GM12865 (cell line): ENCODE measurements around the gene MBOAT1.
"Not testable (repeated sequence)": the region's sequence is repeated elsewhere in the genome, so short reads cannot be mapped to it uniquely, and the experiment has no call there.

ENCODE experiments used
- DNase-seq: peaks from one replicate; pipeline ENCODE4 v3.0.0; 2010; ENCODE audit warnings: low read depth
- H3K4me3 ChIP-seq: 2 replicates; pipeline ENCODE4 v1.5.1; 2011; ENCODE audit warnings: mild to moderate bottlenecking, low read depth, low read length, control low read depth
- TF ChIP-seq, protein P1 (sequence below): IDR thresholded peaks from 2 replicates; pipeline ENCODE4 v1.5.1; 2011; ENCODE audit warnings: low read length, control low read depth, low read depth, inconsistent platforms; ENCODE audit not compliant: insufficient read depth; ENCODE audit errors: missing control alignments

Gene MBOAT1

DNA sequence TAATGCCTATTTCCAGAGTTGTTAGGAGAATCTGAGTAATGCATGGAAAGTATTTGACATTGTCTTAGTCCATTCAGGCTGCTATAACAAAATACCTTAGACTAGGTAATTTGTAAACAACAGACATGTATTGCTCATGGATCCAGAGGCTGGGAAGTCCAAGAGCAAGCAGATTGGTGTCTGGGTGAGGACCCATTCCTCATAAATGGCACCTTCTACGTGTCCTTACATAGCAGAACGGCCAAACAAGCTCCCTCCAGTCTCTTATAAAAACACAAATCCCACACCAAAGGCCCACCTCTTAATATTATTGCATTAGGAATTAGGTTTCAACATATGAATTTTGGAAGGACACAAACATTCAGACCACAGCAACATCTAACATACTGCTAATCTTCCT is 30.2 kb downstream of the MBOAT1 start:
- TF ChIP-seq, protein P1, sequence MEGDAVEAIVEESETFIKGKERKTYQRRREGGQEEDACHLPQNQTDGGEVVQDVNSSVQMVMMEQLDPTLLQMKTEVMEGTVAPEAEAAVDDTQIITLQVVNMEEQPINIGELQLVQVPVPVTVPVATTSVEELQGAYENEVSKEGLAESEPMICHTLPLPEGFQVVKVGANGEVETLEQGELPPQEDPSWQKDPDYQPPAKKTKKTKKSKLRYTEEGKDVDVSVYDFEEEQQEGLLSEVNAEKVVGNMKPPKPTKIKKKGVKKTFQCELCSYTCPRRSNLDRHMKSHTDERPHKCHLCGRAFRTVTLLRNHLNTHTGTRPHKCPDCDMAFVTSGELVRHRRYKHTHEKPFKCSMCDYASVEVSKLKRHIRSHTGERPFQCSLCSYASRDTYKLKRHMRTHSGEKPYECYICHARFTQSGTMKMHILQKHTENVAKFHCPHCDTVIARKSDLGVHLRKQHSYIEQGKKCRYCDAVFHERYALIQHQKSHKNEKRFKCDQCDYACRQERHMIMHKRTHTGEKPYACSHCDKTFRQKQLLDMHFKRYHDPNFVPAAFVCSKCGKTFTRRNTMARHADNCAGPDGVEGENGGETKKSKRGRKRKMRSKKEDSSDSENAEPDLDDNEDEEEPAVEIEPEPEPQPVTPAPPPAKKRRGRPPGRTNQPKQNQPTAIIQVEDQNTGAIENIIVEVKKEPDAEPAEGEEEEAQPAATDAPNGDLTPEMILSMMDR: no peak
- DNase-seq: no peak
- no peak overlapping the region for H3K4me3 ChIP-seq

DNA sequence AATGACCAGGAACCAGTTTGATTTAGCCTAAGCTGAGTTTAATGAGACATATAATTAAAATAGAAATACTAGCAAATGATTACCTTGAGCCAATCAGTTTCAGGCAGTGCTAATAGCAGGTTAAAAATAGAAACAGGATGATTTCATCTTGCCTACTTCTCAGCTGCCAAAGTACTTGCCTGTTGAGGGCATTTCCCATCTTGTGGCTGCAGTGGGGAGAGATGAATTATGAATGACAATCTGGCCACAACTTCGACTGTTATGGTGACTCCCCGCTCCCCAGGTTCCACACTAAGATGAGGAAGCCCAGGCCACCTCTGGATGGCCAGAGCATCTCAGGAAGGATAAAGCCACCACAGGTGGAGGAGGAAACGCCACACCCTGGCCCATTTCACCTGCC is 31.3 kb downstream of the MBOAT1 start:
- DNase-seq: peak; percentile 33
- no peak overlapping the region for H3K4me3 ChIP-seq
- TF ChIP-seq, protein P1: no peak

DNA sequence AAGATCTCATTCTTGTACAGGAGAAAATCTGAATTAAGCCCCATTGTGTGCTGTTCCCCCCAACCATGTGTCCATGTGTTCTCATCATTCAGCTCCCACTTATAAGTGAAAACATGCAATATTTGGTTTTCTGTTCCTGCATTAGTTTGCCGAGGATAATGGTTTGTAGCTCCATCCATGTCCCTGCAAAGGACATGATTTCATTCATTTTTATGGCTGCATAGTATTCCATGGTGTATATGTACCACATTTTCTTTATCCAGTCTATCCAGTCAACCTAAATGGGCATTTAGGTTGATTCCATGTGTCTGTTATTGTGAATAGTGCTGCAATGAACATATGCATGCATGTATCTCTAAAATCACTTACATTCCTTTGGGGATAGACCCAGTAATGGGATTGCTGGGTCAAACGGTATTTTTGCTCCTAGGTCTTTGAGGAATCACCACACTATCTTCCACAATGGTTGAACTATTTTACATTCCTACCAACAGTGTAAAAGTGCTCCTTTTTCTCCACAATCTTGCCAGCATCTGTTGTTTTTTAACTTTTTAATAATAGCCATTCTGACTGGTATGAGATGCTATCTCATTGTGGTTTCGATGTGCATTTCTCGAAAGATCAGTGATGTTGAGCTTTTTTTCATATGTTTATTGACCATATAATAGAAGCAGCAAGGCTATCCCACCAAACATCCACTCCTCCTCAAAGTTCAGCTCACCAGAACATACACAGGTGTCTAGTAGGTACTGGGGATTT is 32.8 kb downstream of the MBOAT1 start:
- H3K4me3 ChIP-seq, DNase-seq: not testable (repeated sequence)

DNA sequence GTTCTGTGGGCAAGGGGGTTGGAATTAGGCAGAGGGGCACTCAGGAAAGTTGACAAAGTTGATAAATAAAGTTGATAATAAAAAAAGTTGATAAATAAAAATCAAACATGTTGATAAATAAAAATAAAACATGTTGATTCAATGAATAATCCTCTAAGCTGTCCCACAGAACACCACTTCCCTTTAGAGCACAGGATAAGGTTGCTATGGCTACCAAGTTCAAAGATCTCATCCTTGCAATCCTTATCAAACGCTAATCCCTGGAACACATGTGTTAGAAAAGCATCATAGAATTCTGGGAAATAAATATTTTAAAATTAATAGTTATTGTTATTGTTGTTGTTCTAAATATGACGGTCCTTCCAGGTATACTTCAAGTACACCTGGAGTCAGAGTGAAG is 33.9 kb downstream of the MBOAT1 start:
- TF ChIP-seq, protein P1: no peak
- H3K4me3 ChIP-seq: no peak overlapping the region
- no peak for DNase-seq

DNA sequence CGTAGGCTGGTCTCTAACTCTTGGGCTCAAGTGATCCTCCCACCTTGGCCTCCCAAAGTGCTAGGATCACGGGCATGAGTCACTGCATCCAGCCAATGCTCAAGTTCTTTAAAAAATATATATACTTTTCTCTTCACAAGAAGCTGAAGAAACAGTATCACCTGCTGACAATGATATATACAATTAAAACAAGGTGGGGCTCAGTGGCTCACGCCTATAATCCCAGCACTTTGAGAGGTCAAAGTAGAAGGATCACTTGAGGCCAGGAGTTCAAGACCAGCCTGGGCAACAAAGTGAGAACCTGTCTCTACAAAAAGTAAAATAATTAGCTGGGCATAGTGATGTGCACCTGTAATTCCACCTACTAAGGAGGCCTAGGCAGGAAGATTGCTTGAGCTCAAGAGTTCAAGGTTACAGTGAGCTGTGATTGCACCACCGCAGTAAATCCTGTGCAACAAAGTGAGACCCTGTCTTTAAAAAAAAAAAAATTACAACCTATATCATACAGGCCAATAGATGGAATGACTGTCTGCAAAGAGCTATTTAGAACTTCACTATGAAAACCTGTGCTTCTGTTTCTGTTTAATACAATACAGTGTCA is 36.4 kb downstream of the MBOAT1 start:
- DNase-seq: no peak
- TF ChIP-seq, protein P1: no peak
- no peak overlapping the region for H3K4me3 ChIP-seq

DNA sequence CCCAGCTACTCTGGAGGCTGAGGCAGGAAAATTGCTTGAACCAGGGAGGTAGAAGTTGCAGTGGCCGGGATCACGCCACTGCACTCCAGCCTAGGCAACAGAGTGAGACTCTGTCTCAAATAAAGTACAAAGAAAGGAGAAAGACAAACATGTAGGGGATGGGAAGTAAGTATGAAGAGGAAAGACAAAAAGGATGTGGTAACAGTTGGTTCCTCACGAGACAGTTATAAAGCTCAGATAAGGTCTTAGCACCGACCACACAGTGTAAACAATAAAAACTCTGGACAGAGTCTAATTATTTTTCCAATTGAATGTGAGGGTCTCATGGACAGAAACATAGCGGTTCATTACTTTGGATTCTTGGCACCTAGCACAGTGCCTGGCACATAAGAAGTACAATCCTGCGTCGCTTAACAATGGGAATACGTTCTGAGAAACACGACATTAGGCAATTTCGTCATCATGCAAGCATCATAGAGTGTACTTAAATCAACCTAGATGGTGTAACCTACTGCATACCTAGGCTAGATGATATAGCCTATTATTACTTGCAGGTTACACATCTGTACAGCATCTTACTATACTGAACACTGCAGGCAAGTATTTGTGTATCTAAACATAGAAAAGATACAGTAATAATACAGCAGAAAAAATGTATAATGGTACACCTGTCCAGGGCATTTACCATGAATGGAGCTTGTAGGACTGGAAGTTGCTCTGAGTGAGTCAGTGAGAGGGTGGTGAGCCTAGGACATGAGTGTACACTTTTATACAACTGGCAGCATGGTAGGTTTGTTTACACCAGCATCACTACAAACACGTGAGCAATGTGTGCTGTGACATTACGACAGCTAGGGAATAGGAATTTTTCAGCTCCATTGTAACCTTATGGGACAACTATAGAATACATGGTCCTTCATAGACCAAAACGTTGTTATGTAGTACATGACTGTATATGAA is 38.2 kb downstream of the MBOAT1 start:
- no peak for DNase-seq
- TF ChIP-seq, protein P1: no peak
- no peak overlapping the region for H3K4me3 ChIP-seq
